Activated naive CD4-positive, alpha-beta T cell treated with anti-CD3 and anti-CD28 coated beads, Interleukin-2, amount 50 U/mL, for 72 hours (primary cell): ENCODE measurements around the gene ZNRF2. TPM values are rescaled to one million over a fixed set of nuclear protein-coding genes. Genes with fewer than 3 reads are reported as not detected.
"Not testable (repeated sequence)": the region's sequence is repeated elsewhere in the genome, so short reads cannot be mapped to it uniquely, and the experiment has no call there.

Source experiments
- ATAC-seq, 2 donors: fragments of 150-1000 bp; cut with Tn5 transposase; 2 replicates each; pipeline ENCODE4 v1.10.0; 2021; ENCODE audit warnings: mild to moderate bottlenecking in 2 of 2, moderate library complexity in 2 of 2
- DNase-seq, 2 donors: peaks; one replicate each; pipeline ENCODE4 v3.0.0; 2021 to 2022; ENCODE audit warnings: low spot score in 2 of 2
- H3K27ac Mint-ChIP-seq, 2 donors: one replicate each; pipeline ENCODE4 v1.8.0; 2022; ENCODE audit warnings: mild to moderate bottlenecking in 2 of 2, mixed read lengths in 2 of 2
- H3K36me3 Mint-ChIP-seq, 2 donors: one replicate each; pipeline ENCODE4 v1.8.0; 2022; ENCODE audit warnings: mixed read lengths in 2 of 2
- H3K9me3 Mint-ChIP-seq, 2 donors: one replicate each; pipeline ENCODE4 v1.8.0; 2022; ENCODE audit warnings: mixed read lengths in 2 of 2
- total RNA-seq, 2 donors: library from RNA; stranded (reverse); gene quantifications; one replicate each; pipeline ENCODE4 v1.2.3, GENCODE V29; 2022

Gene ZNRF2
- total RNA-seq, 2 donors from 2014 or later, result 8.4 to 12.6 TPM

DNA sequence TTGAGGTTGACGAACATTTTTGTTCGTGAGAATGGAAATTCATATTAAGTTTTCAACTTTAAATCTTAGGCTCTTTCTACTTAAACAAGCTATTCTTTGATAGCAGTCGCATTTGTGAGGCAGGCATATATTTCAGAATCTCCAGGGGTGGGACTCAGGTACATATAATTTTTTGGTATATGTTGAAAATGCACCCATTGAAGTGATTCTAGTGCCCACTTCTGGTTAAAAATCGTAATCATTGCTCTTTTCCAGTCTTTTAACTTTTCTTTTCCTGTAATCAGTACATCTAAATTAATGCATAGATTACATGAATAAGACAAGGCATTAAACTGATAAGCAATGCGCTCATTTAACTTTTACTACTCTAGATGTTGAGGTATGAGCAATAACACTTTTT lies 67.8 kb downstream of the ZNRF2 start:
- no peak for DNase-seq
- no peak for ATAC-seq
- Mint-ChIP-seq H3K27ac (no peak overlapping the region), H3K9me3 (no peaks in the 10 kb centered on the region), H3K36me3 (peaks cover 2 to 3% of the 10 kb centered on the region in 2 donors)

DNA sequence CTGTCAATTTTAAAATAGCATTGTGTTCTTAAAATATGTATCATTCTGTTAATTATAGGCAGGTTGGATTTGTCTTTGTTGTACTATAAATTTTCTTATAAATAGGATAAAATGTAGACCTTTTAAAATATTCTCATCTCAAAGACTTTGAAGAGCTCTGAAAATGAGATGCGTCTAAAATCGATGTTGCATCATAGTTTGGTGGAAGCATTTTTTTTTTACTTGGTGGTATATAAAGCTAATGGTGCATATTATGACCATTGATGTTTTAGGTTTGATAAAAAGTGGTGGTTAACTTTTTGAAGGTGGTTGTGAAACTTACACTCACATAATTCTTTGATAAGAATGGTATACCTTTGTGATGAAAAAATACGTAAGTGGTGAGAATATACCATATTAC lies 69.1 kb downstream of the ZNRF2 start:
- no peaks in the 10 kb centered on the region for H3K9me3 Mint-ChIP-seq

DNA sequence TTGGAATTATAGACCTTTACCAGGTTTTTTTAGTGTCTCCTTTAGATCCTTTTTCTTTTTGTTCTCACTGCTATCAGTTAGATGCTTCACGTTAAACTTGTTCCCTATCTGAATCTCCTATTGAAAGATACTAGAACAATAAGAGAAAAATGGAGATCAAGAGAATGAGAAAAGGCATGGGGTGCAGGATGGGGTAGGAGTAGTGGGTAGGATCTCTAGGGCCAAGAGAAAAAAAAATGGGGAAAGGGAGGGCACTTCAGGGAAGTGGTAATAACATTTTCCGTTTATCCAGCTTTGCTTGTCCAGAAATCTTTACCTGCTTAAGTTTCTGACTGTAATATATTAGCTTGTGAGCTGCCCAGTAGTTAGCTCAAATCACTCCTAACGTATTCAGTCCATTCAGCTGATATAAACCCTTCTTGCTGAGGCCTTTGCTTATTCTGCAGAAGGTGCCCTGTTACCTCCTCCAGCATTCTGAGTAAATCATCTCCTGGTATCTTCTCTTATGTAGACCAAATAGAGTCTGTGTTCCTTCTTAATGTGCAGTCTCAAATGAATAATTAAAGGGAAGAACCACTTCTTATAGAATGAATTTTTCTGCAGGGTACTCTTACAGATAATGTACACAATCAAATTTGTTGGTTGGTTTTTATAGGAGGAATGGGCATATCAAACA lies 69.7 kb downstream of the ZNRF2 start:
- Mint-ChIP-seq H3K27ac (no peak overlapping the region), H3K9me3 (no peaks in the 10 kb centered on the region), H3K36me3 (peaks cover 5% of the 10 kb centered on the region in 2 donors)
- DNase-seq (no peak), ATAC-seq (no peak)

More for the DNA sequence above, 69.1 kb downstream of the ZNRF2 start:
- Mint-ChIP-seq H3K27ac (no peak overlapping the region), H3K36me3 (peaks cover 5% of the 10 kb centered on the region in 2 donors)
- no peak for DNase-seq
- ATAC-seq, result no peak

DNA sequence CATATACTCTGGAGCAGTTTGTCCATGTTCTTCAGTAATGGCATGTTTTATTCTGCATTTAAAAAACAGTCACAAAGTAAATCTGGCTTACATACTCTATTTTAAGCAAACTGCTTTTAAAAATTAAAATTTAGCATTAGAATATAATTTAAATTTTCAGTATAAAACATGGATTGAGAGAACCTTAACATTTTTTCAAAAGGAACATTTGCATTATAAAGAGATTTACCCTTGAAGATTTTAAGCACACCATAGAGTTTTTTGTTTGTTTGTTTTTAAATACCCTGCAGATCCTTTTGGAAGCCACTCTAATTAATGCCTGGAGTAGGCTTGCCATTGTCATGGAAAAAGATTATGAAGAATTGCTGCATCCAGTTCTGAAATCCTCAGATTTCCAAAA lies 70.4 kb downstream of the ZNRF2 start:
- H3K36me3 Mint-ChIP-seq, result peaks cover 5% of the 10 kb centered on the region in 2 donors
- DNase-seq, result no peak
- H3K27ac Mint-ChIP-seq, result no peak overlapping the region
- no peak for ATAC-seq
- H3K9me3 Mint-ChIP-seq, result no peaks in the 10 kb centered on the region

DNA sequence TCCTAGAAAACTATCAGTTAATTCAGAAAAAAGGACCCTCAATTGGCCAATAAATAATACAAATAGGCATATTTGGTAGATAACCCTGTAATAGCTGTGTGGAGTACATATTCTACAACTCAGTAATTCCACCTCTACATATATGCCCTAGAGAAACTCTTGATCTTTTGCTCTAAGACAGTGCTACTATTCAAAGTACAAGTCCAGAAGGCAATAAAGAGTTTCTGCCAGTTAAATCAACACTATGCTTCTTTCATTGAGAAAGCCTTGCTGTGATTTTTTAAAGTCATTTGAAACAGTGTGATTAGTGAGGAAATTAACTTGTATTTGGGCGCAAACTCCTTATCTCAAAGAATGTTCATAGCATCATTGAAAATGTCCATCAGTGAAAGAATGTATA lies 75.6 kb downstream of the ZNRF2 start:
- H3K9me3 Mint-ChIP-seq, result no peaks in the 10 kb centered on the region
- ATAC-seq (no peak), DNase-seq (no peak)
- peaks cover 5% of the 10 kb centered on the region in 2 donors for H3K36me3 Mint-ChIP-seq
- no peak overlapping the region for H3K27ac Mint-ChIP-seq

DNA sequence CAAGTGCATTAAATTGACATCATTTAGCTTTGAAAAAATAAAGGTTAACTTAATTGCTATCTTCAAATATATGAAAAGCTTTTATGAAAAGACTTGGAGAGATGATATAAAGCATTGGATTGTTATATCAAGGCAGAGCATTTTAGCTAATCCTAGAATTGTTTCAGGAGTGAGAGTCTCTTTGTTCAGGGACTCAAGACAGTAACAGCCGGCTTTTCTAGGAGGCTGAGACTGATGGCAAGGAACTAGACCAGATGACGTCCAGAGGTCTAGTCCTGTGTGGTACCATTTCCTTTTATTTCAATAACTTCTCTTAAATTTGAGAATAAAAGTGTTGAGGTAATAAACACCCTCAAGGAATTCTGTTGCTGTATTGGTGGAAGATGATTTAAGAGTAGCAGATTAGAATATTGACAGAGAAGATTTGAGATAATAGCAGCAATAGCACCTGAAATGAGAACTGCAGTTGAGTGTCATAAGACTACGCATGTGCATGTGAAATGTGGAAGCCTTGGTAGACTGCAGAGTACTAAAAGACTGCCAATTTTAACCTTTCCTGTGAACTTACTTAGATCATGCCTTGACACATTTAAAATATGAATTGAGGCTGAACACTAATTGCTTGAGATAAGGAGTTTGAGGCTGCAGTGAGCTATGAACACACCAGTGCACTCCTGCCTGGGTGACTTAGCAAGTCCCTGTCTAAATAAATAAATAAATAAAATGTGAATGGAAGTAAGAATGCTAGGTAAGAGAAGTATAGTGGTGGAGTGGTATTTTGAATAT lies 79.6 kb downstream of the ZNRF2 start:
- no peak overlapping the region for H3K27ac Mint-ChIP-seq
- ATAC-seq, result no peak
- no peaks in the 10 kb centered on the region for H3K36me3 Mint-ChIP-seq
- no peak for DNase-seq
- H3K9me3 Mint-ChIP-seq, result no peaks in the 10 kb centered on the region

DNA sequence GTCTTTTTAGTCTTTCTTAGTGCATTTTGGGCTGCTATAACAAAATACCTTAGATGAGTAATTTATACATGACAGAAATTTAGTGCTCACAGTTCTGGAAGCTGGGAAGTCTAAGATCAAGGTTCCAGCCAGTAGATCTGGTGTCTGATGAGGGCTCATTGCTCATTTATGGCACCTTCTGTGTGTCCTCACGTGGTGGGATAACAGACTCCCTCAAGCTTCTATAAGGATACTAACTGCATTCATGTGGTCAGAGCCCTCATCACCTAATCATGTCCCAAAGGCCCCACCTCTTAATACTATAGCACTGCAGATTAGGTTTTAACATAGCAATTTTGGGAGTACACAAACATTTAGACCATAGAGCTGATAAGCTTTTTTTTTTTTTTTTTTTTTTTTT lies 80.4 kb downstream of the ZNRF2 start:
- no peaks in the 10 kb centered on the region for H3K36me3 Mint-ChIP-seq
- no peak for ATAC-seq
- DNase-seq, result no peak
- H3K27ac Mint-ChIP-seq, result no peak overlapping the region
- H3K9me3 Mint-ChIP-seq, result no peaks in the 10 kb centered on the region

DNA sequence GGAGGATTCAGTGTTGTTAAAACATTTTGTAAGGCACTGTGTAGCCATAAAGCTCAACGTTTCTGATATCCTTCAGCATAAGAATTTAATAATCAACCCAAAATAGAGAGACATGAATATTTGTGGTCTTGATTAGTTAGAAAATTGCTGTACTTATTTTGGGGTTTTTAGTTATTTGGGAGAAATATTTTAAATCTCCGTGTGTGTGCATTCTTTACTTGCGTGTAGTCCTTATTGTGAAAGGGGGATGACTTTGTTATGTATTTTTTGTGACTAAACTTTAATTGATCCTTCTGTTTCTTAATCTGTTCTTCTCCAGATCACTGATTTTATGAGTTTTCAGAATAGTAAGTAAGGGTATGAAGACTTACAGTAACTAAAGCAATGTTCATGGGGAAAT lies 81.2 kb downstream of the ZNRF2 start:
- DNase-seq (no peak), ATAC-seq (no peak)
- H3K27ac Mint-ChIP-seq, result no peak overlapping the region
- H3K9me3 Mint-ChIP-seq, result no peaks in the 10 kb centered on the region
- no peaks in the 10 kb centered on the region for H3K36me3 Mint-ChIP-seq

DNA sequence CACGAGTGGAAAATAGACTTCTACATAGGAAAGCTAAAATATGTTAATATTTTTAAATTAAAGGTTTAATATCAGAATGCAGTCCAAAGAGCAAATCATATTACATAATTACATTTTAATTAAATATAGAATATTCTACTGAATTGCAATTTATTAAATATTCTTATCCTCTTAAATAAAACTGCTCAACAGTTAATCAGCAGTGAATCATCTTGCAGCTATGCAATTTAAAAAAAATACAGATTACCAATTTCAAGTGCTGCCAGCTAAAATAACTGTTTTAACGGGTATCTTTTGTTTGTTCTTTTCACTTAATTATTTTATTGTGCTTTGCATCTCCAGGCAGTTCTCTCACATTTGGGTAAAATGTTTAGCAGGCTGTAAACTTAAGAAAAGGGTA lies 82.2 kb downstream of the ZNRF2 start:
- ATAC-seq, result no peak
- no peaks in the 10 kb centered on the region for H3K36me3 Mint-ChIP-seq
- no peak for DNase-seq
- H3K27ac Mint-ChIP-seq, result no peak overlapping the region
- no peaks in the 10 kb centered on the region for H3K9me3 Mint-ChIP-seq

DNA sequence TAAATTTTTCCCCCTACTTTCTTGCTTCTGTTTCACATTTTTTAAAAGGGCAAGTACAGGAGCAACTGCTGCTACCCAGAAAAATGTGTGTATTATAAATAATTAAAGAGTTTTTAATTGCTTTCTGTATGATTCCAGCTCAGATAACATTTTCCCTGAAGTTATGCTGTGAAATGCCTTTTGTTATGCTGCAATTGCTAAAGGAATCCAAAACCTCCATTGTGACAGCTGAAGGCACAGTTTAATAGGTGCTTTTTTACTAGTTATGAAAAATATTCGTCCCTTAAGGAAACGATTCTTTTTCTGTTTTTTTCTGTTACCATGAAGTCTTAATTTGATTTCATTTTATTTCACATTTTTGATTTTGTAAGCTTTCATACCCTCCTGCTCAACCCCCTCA lies 83.2 kb downstream of the ZNRF2 start:
- H3K9me3 Mint-ChIP-seq, result no peaks in the 10 kb centered on the region
- no peak for ATAC-seq
- H3K36me3 Mint-ChIP-seq, result no peaks in the 10 kb centered on the region
- no peak overlapping the region for H3K27ac Mint-ChIP-seq
- DNase-seq, result no peak

DNA sequence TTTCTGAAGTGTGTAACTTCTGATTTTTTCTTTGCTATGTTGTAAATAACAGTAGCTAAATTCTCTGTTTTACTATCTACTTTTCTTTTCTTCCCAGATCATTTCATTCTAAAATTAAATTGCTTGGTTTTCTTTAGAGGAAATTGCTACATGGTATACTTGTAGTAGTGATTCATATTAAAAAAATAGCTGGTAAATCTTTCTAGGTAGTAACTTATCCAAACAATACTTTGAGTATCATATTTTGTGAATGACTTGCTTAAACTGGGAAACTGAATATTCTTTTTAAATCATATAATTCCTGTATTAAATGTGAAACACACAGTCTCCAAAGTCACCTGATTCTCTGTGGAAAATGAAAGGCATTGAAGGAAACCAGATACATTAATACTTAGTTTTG lies 85.5 kb downstream of the ZNRF2 start:
- ATAC-seq, result no peak
- DNase-seq, result no peak
- no peaks in the 10 kb centered on the region for H3K9me3 Mint-ChIP-seq
- no peak overlapping the region for H3K27ac Mint-ChIP-seq
- no peaks in the 10 kb centered on the region for H3K36me3 Mint-ChIP-seq

DNA sequence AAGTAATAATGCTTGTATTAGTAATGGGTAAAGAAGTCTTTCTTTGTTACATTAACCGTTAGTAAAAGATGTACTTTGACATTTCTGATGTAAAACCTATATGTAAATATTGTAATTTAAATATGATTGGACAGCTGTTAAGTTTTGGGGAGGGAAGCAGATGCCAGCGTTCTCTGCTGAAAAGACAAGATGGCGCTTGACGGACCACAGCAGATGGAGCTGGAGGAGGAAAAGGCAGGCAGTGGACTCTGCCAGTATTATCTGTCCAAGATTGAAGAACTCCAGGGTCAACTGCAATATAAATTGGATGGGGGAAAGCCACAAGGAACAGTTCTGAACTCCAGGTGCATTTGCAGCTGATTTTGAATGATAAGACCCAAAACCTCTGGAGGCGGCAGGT lies 86.9 kb downstream of the ZNRF2 start:
- Mint-ChIP-seq H3K9me3 (no peaks in the 10 kb centered on the region), H3K27ac (no peak overlapping the region), H3K36me3 (no peaks in the 10 kb centered on the region)
- DNase-seq (no peak), ATAC-seq (no peak)

DNA sequence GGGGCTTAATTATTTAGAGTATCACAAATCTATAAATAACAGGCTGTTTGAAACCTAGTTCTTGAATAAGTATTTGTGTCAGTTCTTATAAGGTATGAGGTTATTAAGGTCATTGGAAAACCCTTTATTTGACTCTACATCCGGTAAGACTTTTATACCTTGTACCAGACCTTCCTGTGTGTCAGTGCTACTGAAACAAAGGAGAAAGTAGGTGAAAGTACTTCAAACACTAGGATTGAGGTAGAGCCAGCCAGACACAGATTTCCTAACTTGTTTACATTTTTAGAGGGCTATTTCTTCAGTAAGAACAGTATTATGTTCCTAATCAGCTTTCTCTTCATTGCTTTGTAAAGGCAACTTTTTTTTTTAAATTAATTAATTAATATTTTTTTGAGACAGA lies 93.9 kb downstream of the ZNRF2 start:
- ATAC-seq (no peak), DNase-seq (no peak)
- peaks cover 0 to 2% of the 10 kb centered on the region in 2 donors for H3K9me3 Mint-ChIP-seq
- no peak overlapping the region for H3K27ac Mint-ChIP-seq
- peaks cover 1 to 6% of the 10 kb centered on the region in 2 donors for H3K36me3 Mint-ChIP-seq

DNA sequence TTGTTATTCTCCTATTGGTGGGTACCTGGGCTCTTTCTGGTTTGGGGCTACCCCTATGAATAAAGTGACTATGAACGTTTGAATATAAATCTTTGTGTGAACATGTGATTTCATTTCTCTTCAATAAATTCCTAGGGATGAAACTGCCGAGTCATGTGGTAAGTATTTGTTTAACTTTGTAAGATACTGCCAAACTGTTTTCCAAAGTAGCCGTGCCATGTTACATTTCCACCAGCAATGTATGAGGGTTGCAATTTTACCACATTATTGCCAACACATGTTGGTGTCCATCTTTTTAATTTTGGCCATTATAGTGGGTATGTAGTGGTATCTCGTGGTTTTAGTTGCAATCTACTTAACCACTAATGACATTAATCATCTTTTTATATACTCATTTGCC lies 94.7 kb downstream of the ZNRF2 start:
- H3K36me3 Mint-ChIP-seq, result peaks cover 6 to 8% of the 10 kb centered on the region in 2 donors
- H3K9me3 Mint-ChIP-seq, result peaks cover 0 to 4% of the 10 kb centered on the region in 2 donors
- no peak overlapping the region for H3K27ac Mint-ChIP-seq
- DNase-seq, result no peak
- no peak for ATAC-seq

DNA sequence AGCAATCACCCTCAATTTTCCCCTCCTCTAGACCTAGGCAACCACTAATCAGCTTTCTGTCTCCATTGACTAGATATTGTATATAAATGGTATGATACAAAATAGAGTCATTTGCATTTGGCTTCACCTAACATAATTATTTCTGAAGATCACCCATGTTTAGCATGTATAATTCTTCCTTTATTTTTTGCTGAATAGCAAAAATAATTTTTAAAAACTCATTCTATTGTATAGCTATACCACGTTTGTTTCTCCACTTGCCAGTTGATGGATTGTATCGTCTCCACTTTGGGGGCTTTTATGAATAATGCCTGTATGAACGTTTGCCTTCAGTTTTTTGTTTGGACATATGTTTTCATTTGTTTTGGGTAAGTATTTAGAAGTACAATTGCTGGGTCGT lies 95.3 kb downstream of the ZNRF2 start:
- Mint-ChIP-seq H3K9me3 (peaks cover 0 to 4% of the 10 kb centered on the region in 2 donors), H3K36me3 (peaks cover 6 to 8% of the 10 kb centered on the region in 2 donors), H3K27ac (no peak overlapping the region)
- ATAC-seq (no peak), DNase-seq (no peak)

DNA sequence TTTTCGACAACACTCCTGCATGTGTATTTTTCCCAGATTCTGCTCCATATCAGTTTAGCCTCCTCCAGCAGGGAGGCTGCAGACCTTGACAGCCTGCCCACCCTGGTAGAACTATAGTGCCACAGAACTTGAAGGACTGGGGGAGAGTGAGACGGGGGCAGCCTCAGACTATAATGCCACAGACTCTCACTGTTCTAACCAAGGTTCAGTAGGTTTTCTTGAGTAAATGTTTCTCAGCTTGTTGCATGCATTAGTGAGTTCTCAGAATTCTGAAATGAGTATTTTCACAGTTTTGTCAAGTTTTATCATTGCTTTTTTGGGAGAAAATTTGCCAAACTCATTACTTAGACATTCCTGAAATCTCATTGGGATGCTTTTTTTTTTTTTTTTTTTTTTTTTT lies 95.9 kb downstream of the ZNRF2 start:
- Mint-ChIP-seq H3K9me3 (peaks cover 0 to 4% of the 10 kb centered on the region in 2 donors), H3K27ac (no peak overlapping the region), H3K36me3 (peaks cover 6 to 8% of the 10 kb centered on the region in 2 donors)
- ATAC-seq (no peak), DNase-seq (no peak)

DNA sequence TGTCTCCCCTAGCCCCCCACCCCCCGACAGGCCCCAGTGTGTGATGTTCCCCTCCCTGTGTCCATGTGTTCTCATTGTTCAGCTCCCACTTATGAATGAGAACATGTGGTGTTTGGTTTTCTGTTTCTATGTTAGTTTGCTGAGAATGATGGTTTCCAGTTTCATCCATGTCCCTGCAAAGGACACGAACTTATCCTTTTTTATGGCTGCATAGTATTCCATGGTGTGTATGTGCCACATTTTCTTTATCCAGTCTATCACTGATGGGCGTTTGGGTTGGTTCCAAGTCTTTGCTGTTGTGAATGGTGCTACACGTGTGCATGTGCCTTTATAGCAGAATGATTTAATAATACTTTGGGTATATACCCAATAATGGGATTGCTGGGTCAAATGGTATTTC lies 96.4 kb downstream of the ZNRF2 start:
- not testable (repeated sequence) for H3K27ac Mint-ChIP-seq, DNase-seq, H3K36me3 Mint-ChIP-seq, H3K9me3 Mint-ChIP-seq, ATAC-seq

DNA sequence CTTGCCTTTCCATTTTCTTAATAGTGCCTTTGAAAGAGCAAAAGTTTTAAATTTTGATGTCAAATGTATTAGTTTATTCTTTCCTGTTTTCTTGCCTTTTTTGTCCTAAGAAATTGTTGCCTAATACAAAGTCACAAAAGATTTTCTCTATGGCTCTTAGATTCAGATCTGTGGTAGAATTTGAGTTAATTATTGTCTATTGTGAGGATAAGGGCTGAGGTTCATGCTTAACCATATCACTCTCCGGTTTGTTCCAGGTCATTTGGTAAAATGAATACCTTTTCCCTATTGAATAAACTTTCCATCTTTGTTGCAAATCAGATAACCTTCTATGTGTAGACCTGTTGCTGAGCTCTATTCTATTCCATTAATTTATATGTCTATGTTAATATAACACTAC lies 98.2 kb downstream of the ZNRF2 start:
- no peak for ATAC-seq
- DNase-seq, result no peak
- Mint-ChIP-seq H3K9me3 (peaks cover 0 to 4% of the 10 kb centered on the region in 2 donors), H3K27ac (no peak overlapping the region), H3K36me3 (peaks cover 6 to 8% of the 10 kb centered on the region in 2 donors)
